Smooth muscle cell of the pulmonary artery (primary cell): Measurements from ENCODE around the gene COIL. TPM values are rescaled to one million over a fixed set of nuclear protein-coding genes. Genes with fewer than 3 reads are reported as not detected.

Experiments used
- total RNA-seq: library from RNA; depleted of rRNA; stranded (reverse); fragments of >200 nt; gene quantifications from 2 replicates; pipeline ENCODE4 v1.2.3, GENCODE V29; 2014

COIL gene
- 9.6 and 10.7 TPM in 2 replicates for total RNA-seq

GRCh38 chr17:56960596-56961538, at the start of gene COIL:
TSS of gene COIL (minus strand) at chr17:56961050. CDS start at chr17:56961019, 31 bp downstream.

GRCh38 chr17:56977673-56978395, 17.0 kb upstream of the COIL start, which contains the start of gene SCPEP1:
TSS of gene SCPEP1 (plus strand) at chr17:56978131. CDS start at chr17:56978160, 29 bp downstream.

GRCh38 chr17:56913867-56914580, 46.8 kb downstream of the COIL start, which contains the start of gene TRIM25:
TSS of gene TRIM25 (minus strand) at chr17:56914049. CDS start at chr17:56913988, 61 bp downstream.

Other genes with a start within 250 kb of the COIL start
- 0.69 and 0.91 TPM in 2 replicates for gene C17orf67, start 127.1 kb downstream of the COIL start, total RNA-seq
- 6.3 and 7.4 TPM in 2 replicates for gene DGKE, start 126.9 kb downstream of the COIL start, total RNA-seq
- 30.8 and 35.4 TPM in 2 replicates for gene TRIM25, start 47.0 kb downstream of the COIL start, total RNA-seq
- gene SCPEP1, start 17.1 kb upstream of the COIL start, total RNA-seq = 82.8 and 112 TPM in 2 replicates
- 12.8 and 21.4 TPM in 2 replicates for gene AKAP1, start 124.2 kb upstream of the COIL start, total RNA-seq